Right ventricle myocardium inferior (tissue), 1 donor: ENCODE data around the gene PRX. TPM values are rescaled to one million over a fixed set of nuclear protein-coding genes. Genes with fewer than 3 reads are reported as not detected.
A peak's percentile ranks its signal among the peaks of the same experiment; 100 is the strongest.
"Not testable (repeated sequence)": the region's sequence is repeated elsewhere in the genome, so short reads cannot be mapped to it uniquely, and the experiment has no call there.

Source experiments
- ATAC-seq: fragments of 200-7000 bp; cut with Tn5 transposase; one replicate; pipeline ENCODE4 v1.9.1; 2020; ENCODE audit warnings: mild to moderate bottlenecking, moderate library complexity
- DNase-seq: peaks from one replicate; pipeline ENCODE4 v3.0.0; 2021; ENCODE audit errors: missing footprints
- intact Hi-C: fragments of 100-400 bp; cut with DNase I; formaldehyde crosslinking; loops from one replicate; pipeline ENCODE4 v1.11.0; 2022
- total RNA-seq: library from RNA; stranded (reverse); fragmentation: NEBNext Ultra II Directional; extraction: Animal tissue kit (Norgen Biotek cat#: 25700); gene quantifications from one replicate; pipeline ENCODE4 v1.2.1, GENCODE V29; 2021
- donor health status: DM: no; HTN: yes; CAD: no; lungs with severe emphysema.

Gene PRX
- total RNA-seq, 1 donor from 2014 or later = 3.5 TPM

DNA sequence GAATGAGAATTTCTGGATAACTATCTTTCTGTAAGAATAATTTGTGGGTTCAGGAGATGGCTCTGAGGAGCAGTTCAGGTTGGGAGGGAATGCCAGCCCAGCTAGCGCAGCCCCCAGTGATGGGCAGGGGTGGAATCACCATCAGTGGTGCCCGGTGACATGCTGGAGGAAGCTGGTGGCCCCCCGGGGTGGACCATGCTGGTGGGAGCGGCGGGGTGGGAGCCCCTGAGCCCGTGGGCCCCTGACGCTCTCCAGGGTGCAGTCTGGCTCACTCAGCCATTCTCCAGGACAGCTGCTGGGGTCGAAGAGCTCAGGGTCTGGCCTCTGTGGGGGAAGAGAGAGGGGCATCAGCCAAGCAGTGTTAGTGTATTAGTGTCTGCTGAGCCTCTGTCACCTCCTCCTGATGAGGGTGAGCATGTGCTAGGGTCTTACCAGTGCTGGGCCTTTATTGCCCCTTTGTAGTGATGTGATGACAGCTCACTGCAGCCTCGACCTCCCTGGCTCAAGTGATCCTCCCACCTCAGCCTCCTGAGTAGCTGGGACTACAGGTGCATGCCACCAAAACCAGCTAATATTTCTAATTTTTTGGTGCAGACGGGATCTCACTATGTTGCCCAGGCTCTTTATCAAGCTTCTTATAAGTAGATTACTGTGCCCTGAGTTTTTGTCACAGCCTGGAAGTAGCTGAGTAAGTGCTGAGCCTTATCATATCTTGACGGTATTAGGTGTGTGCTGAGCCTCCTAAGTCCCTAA is 33.6 kb downstream of the PRX start:
- intact Hi-C loops = no loop called here
- ATAC-seq (no peak), DNase-seq (no peak)

DNA sequence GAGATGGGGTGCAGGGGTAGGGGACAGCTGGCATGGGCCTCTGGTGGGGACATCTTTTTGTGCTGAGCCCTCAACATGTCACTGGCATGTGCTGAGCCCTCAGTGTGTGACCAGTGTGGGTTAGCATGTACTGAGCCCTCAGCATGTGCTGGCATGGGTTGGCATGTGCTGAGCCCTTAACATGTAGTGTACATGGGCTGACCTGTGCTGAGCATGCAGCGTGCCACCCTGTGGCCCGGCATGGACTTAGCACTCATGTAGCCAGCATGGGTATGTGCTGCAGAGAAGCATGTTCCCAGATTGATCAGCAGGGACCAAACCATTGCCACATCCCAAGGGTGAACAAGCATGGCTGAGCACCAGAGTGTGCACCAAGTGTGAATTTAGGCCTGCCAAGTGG is 34.7 kb downstream of the PRX start:
- ATAC-seq = no peak
- no peak for DNase-seq
- intact Hi-C loops = no loop called here

DNA sequence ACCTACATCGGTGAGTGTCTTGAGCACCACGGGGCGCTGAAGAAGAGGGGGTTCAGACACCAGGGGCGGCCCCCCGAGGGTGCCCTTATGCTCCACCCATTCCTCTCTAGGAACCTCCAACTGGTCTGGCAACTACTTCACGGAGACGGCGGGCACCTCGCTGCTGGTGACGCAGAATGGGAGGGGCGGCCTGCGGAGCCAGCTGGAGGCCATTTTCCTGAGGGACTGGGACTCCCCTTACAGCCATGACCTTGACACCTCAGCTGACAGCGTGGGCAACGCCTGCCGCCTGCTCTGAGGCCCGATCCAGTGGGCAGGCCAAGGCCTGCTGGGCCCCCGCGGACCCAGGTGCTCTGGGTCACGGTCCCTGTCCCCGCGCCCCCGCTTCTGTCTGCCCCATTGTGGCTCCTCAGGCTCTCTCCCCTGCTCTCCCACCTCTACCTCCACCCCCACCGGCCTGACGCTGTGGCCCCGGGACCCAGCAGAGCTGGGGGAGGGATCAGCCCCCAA is 35.2 kb downstream of the PRX start:
- ATAC-seq = no peak
- intact Hi-C loops = no loop called here
- no peak for DNase-seq

DNA sequence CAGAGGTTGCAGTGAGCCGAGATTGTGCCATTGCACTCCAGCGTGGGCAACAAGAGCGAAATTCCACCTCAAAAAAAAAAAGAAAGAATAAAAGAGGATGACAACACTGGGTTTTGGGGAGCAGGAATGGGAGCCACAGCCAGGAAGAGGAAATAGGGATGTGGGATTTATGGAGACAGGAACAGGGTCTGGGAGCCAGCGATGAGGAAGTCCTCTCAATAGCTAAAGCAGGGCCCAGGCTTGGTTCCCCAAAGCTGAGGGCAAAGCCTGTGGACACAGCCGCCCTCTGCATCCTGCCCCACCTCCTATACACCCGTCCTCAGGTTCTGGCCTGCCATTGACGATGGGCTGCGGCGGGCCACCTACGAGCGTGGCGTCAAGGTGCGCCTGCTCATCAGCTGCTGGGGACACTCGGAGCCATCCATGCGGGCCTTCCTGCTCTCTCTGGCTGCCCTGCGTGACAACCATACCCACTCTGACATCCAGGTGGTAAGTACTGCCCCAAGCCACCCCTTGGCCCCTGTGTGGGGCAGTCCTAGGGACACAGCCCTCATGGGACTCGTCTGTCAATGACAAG is 36.8 kb downstream of the PRX start:
- no peak for ATAC-seq
- peak; percentile 64 for DNase-seq
- intact Hi-C loops = no loop called here

DNA sequence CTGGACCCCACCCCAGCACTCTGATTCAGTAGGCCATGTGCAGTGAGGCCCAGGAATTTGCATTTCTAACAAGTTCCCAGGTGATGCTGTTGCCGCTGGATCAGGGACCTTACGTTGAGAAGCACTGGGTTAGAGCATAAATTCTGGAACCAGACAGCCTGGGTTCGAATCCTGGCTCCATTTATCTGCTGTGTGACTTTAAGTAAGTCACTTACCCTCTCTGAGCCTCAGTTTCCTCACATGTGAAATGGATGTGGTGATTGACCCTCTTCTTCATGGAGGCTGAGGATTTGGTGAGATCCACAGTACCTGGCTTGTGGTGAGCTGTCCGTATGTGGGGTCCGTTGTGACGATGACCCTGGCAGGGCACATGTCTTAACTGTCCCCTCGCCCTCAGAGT is 39.1 kb downstream of the PRX start:
- intact Hi-C loops = no loop called here
- DNase-seq (no peak), ATAC-seq (no peak)

DNA sequence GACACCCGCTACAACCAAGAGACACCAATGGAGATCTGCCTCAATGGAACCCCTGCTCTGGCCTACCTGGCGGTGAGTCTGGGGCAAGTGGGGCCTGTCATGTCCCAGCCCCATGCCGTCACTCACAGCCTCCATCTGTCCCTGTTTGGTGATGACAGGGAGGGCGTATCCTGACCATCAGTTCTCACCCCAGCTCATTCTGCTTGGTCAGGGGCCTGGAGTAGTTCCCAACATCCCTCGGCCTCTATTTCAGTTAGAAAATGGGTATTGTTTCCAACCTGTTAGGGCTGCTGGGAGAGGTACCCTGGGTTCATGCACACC is 41.4 kb downstream of the PRX start:
- DNase-seq = no peak
- intact Hi-C loops = no loop called here
- no peak for ATAC-seq

DNA sequence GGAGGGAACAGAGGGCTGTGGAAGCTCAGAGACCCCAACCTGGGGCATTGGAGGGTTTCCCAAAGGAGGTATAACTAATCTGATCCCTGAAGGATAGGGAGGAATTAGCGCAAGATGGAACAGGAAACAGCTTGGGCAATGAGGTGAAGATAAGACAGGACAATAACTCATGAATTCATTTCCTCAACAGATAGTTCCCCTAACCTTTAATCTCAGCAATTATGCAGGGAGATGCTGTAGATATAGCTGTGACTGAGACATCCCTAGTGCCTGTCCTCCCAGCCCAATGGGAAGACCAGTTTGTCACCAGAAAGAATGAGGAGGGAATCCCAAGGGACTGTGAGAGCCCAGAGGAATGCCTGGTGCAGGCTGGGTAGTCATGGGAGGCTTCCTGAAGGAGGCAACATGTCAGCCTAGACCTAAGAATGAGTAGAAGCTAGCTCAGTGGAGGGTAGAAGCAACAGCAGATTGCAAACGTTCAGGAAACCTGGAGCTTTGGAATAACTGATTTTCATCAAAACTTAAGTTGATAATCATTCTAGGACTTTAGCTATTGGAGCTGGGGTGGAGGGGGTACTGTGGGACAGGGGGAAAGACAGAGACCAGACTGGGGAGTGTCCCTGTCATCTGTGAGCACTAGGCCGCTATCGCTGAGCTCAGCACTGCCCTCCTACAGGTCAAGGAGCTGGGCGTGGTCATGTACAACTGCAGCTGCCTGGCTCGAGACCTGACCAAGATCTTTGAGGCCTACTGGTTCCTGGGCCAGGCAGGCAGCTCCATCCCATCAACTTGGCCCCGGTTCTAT is 42.0 kb downstream of the PRX start:
- DNase-seq (no peak), ATAC-seq (no peak)
- intact Hi-C loops = no loop called here

DNA sequence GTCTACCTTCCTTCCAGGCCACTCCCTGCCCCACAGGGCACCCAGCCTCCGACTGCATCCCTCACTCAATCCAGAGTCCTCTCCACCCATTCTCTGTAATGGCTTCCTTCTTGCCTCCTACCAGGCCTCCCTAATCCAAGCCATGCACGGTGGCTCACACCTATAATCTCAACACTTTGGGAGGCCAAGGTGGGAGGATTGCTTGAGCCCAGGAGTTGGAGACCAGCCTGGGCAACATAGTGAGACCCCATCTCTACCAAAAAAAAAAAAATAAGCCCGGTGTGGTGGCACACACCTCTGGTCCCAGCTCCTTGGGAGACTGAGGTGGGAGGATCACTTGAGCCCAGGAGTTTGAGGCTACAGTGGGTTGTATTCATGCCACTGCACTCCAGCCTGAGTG is 42.9 kb downstream of the PRX start:
- intact Hi-C loops, ATAC-seq, DNase-seq: not testable (repeated sequence)

DNA sequence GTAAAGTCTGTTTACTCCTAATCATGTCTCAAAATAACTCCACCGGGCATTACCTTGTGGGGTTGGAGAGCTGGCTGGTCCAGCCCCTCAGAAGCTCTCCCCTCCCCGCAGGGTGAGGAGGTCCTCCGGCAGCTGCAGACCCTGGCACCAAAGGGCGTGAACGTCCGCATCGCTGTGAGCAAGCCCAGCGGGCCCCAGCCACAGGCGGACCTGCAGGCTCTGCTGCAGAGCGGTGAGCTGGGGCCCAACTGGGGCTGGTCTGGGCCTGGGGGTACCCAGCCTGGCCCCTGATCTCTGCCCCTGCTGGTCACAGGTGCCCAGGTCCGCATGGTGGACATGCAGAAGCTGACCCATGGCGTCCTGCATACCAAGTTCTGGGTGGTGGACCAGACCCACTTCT is 43.4 kb downstream of the PRX start:
- intact Hi-C loops = no loop called here
- no peak for DNase-seq
- ATAC-seq = no peak

DNA sequence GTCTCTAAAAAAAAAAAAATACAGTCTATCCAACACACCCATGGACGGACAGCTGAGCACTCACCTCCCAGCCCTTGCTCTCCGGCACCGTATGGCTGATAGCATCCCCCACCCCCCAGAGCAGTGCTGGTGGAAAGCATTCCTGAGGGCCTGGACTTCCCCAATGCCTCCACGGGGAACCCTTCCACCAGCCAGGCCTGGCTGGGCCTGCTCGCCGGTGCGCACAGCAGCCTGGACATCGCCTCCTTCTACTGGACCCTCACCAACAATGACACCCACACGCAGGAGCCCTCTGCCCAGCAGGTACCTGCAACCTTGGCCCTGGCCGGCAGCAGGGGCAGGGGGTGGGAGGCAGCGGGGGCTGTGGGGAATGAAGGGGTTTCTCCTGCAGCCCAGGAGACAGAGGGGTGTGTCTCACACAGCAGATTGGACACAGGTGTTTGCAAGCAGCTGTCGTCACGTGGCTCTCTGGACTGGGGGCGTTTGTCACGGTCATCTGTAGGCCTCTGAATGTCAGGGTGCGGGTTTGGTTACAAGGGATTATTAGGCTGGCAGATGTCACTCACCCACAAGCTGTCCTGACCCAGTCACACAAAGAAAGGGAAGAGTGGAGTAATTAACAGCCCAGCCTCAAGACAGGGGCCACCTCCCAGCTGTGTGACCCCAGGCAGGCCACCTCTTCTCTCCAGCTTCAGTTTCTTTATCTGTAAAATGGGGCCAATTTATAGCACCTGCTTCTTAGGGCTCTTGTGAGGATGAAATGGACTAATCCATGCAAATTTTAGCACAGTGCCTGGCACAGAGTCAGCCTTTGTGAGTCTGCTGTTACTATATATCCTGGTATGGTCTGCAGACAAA is 45.4 kb downstream of the PRX start:
- intact Hi-C loops = no loop called here
- DNase-seq (peak; percentile 64), ATAC-seq (no peak)

DNA sequence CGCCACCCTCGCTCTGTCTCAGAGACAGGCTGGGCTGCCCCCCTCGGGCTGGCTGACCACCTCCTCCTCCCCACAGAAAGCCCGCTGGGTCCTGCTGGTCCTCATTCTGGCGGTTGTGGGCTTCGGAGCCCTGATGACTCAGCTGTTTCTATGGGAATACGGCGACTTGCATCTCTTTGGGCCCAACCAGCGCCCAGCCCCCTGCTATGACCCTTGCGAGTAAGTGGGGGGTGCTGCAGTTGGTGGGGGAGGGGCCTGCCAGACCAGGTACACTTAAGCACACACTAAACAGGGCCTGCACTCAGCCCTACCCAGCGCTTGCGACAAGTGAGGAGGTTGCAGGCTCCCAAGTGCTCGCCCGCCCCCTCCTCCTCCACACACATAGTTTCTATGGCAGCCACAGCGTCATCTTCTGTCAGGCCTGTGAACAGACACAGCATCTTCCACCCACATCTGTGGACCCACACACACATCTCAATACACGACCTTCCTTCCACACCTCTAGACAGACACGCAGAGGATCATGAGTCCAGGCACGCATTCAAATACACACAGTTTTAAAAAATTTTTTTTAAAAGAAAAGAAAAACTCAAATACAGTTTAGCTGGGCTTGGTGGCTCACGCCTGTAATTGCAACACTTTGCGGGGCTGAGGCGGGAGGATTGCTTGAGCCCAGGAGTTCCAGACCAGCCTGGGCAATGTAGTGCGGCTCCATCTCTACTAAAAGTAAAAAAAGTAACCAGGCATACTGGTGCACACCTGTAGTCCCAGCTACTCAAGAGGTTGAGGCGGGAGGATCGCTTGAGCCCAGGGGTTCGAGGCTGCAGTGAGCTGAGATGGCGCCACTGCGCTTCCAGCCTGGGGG is 46.2 kb downstream of the PRX start:
- ATAC-seq (no peak), DNase-seq (peak; percentile 65)
- intact Hi-C loops = no loop called here

DNA sequence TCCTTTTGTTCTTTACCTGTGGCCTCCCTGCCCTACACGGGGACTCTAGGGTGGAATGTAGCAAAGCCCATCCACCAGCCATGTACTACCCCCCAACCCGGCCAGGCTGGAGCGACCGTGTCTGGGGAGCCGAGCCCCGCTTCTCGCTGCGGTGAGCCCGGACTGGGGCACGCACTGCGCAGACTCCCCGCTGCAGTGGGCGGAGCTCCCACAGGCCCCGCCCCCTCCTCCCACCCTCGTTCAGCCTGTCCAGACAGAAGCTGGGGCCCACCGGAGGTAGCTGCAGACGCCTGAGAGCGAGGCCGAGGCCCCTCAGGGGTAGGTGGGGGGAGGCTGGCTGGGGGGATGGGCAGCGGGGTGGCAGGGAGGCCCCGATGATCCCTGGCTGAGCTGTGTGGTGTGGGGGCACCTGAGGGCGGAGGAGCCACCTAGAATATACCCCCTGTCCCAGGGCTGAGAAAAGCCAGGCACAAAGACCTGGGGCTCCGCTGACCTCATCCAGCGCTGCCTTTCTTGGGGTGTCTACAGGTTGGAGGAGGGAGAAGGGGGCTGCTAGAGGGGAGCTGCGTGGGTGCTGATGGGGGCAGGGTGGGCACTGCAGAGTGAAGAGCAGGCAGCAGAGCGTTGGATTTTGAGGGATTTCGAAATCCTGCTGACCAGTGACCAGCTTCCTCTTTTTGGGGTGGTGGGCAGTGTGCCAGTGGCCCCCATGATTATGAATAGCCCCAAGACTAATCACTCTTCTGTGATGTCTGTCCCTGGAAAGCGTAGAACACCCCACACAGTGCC is 47.4 kb downstream of the PRX start:
- DNase-seq = peak; percentile 77
- intact Hi-C loops = no loop called here
- ATAC-seq = peak; percentile 74

DNA sequence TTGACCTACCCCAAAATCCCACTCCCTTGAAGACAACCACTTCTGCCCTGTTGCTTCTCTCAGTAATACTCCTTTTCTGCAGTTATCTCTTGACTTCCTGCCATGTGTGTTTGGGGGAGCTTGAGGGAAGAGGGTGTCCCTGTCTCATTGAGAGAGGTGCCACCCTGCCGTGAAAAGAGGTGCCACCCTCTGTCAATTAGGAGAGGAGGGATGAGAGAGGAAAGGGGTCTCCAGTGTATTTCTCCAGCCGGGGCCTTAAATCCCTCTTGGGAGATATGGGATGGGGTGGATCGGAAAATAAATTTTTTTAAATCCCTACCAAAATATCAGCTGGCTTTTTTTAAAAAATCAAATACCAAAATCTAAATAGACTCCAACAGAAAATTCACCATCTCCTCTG is 48.2 kb downstream of the PRX start:
- DNase-seq = no peak
- intact Hi-C loops = no loop called here
- no peak for ATAC-seq

DNA sequence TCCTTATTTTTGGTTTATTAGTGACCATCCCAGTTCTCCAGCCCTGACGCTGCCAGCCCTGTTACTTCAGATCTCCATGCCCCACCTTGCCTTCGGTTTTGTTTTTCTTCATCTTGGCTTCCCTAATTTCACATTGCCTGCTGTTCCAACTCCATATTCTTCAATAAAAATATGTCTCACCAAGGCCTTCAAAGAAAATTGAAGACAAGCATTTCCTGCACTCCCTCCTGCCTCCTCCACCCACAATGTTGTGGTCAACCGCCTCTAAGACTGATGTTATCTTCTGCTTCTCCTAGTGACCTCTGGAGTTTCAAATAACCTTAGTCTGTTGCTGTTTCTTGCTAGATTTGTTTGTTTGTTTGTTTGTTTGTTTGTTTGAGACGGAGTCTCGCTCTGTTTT is 50.1 kb downstream of the PRX start:
- DNase-seq (no peak), ATAC-seq (no peak)
- intact Hi-C loops = no loop called here

DNA sequence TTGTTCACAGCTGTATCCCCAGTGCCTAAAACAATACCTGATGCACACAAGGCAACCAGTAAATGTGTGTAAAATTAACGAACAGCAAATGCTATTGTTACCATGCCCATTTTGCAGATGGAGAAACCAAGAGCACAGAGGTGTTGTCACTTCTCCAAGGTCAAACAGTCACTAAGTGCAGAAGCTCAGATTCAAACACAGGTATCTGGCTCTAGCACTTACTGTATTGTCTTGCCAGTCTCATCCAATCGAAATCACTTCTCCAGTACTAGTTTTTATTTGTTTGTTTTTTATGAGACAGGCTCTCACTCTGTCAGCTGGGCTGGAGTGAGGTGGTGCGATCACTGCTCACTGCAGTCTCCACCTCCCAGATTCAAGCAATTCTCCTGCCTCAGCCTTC is 51.0 kb downstream of the PRX start:
- DNase-seq = no peak
- intact Hi-C loops = no loop called here
- no peak for ATAC-seq

DNA sequence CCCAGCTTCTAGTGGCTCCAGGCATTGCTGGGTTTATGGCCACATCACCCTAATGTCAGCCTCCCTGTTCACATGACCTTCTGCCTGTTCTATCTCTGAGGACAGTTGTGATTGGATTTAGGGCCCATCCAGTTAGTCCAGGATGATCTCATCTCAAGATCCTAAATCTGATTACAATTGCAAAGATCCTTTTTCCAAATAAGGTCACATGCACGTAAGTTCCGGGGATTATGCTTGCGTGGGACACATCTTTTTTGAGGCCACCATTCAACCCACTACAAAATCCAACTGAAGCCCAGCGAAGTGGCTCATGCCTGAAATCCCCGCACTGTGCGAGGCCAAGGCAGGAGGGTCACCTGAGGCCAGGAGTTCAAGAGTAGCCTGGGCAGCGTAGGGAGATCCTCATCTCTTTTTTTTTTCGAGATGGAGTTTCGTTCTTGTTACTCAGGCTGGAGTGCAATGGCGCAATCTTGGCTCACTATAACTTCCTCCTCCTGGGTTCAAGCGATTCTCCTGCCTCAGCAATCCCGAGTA is 52.4 kb downstream of the PRX start:
- intact Hi-C loops = no loop called here
- DNase-seq = no peak
- peak; percentile 37 for ATAC-seq

DNA sequence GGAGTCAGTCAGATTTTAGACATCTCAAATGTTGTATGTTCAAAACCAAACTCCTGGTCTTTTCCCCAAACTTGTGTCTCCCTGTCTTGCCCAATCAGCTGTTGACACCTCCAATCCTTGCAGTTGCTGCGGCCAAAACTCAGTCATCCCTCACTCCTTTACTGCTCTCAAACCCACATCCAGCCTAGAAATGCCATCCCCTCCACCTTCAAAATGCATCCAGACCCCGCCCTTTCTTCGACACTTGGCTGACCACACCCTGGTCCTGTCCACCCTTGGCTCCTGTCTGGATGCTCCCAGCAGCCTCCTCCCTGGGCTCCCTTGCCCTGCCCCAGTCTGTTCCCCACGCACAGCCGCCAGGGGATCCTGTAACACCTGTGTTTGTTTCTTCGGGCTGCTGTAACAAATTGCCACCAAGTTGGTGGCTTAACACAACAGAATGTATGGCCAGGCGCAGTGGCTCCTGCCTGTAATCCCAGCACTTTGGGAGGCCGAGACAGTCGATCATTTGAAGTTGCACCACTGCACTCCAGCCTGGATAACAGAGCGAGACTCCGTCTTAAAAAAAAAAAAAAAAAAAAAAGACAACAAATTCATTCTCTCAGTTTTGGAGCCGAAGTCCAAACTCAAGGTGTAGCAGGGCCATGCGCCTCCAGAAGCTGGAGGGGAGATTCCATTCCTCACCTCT is 53.0 kb downstream of the PRX start:
- ATAC-seq (no peak), DNase-seq (no peak)
- intact Hi-C loops = no loop called here
